Retinal pigment epithelial cell (primary cell): ENCODE results near the gene KRTAP10-1.

Source experiments
- DNase-seq: peaks from one replicate; pipeline ENCODE4 v3.0.0-alpha.2; 2010; ENCODE audit warnings: low read depth
- H3K4me3 ChIP-seq: 2 replicates; pipeline ENCODE4 v1.5.1; 2011; ENCODE audit warnings: mild to moderate bottlenecking, low read length, control low read depth, moderate library complexity
- CTCF ChIP-seq: conservative IDR thresholded peaks from 2 replicates; pipeline ENCODE4 v1.5.1; 2011; ENCODE audit warnings: low read depth, low read length, control low read depth, inconsistent platforms

KRTAP10-1 gene

GRCh38 chr21:44549525-44550211 lies 9.7 kb upstream of the KRTAP10-1 start:
- H3K4me3 ChIP-seq, result no peak overlapping the region
- no peak for DNase-seq
- TF ChIP-seq CTCF, result no peak

- no peak for DNase-seq
Measured at GRCh38 chr21:44548922-44549321, 8.9 kb upstream of the KRTAP10-1 start.

GRCh38 chr21:44548381-44548780 lies 8.4 kb upstream of the KRTAP10-1 start:
- no peak for TF ChIP-seq CTCF
- no peak overlapping the region for H3K4me3 ChIP-seq
- no peak for DNase-seq

More at GRCh38 chr21:44548922-44549321, 8.9 kb upstream of the KRTAP10-1 start:
- no peak for TF ChIP-seq CTCF
- no peak overlapping the region for H3K4me3 ChIP-seq

GRCh38 chr21:44547656-44548331 lies 7.8 kb upstream of the KRTAP10-1 start:
- no peak overlapping the region for H3K4me3 ChIP-seq
- DNase-seq, result no peak
- TF ChIP-seq CTCF, result no peak

- H3K4me3 ChIP-seq, result no peak overlapping the region
- TF ChIP-seq CTCF, result no peak
- DNase-seq, result no peak
Measured at GRCh38 chr21:44544566-44544965, 4.6 kb upstream of the KRTAP10-1 start.

GRCh38 chr21:44542716-44543115 lies 2.7 kb upstream of the KRTAP10-1 start:
- DNase-seq, result no peak
- H3K4me3 ChIP-seq, result no peak overlapping the region
- no peak for TF ChIP-seq CTCF
